Lung (tissue), 12 donors: ENCODE measurements around the gene P3H4. TPM values are rescaled to one million over a fixed set of nuclear protein-coding genes. Genes with fewer than 3 reads are reported as not detected.

Experiments used
- ATAC-seq: fragments of 200-7000 bp; cut with Tn5 transposase; one replicate; pipeline ENCODE4 v1.9.1; 2020; ENCODE audit warnings: moderate number of reproducible peaks; ENCODE audit not compliant: insufficient read depth, low FRiP score
- DNase-seq, 3 donors: peaks; one replicate each; pipeline ENCODE4 v3.0.0-alpha.2; 2013 to 2017
- H3K27ac ChIP-seq, 2 donors: one replicate each; pipeline ENCODE4 v1.5.1; 2013; ENCODE audit warnings: mild to moderate bottlenecking in 2 of 2, moderate library complexity in 2 of 2, control low read depth in 1 of 2, inconsistent platforms in 1 of 2, low read depth in 1 of 2, low read length in 1 of 2
- H3K27me3 ChIP-seq, 3 donors: one replicate each; pipeline ENCODE4 v1.5.1; 2013; ENCODE audit warnings: low read length in 2 of 3; ENCODE audit not compliant: control insufficient read depth in 3 of 3, insufficient read depth in 3 of 3
- H3K36me3 ChIP-seq, 4 donors: one replicate each; pipeline ENCODE4 v1.5.1; 2013; ENCODE audit warnings: low read length in 4 of 4, mild to moderate bottlenecking in 1 of 4, moderate library complexity in 1 of 4; ENCODE audit not compliant: control insufficient read depth in 4 of 4, insufficient read depth in 4 of 4
- H3K4me1 ChIP-seq, 5 donors: one replicate each; pipeline ENCODE4 v1.5.1; 2013; ENCODE audit warnings: low read length in 5 of 5, mild to moderate bottlenecking in 2 of 5, moderate library complexity in 1 of 5; ENCODE audit not compliant: control insufficient read depth in 5 of 5, insufficient read depth in 5 of 5
- H3K4me3 ChIP-seq: one replicate; pipeline ENCODE4 v1.5.1; 2013; ENCODE audit warnings: mild to moderate bottlenecking, control low read depth, moderate library complexity
- H3K9ac ChIP-seq, 2 donors: one replicate each; pipeline ENCODE4 v1.5.1; 2013; ENCODE audit warnings: low read length in 2 of 2, control low read depth in 1 of 2; ENCODE audit not compliant: insufficient read depth in 1 of 2
- H3K9me3 ChIP-seq, 4 donors: one replicate each; pipeline ENCODE4 v1.5.1; 2013; ENCODE audit warnings: low read length in 3 of 4, mild to moderate bottlenecking in 1 of 4, moderate library complexity in 1 of 4; ENCODE audit not compliant: control insufficient read depth in 4 of 4, insufficient read depth in 3 of 4
- CTCF ChIP-seq: IDR thresholded peaks from 2 replicates; pipeline ENCODE4 v1.5.1; 2012; ENCODE audit warnings: mild to moderate bottlenecking; ENCODE audit errors: control extremely low read depth, extremely low read depth
- WGBS, 2 donors: extraction: QIAGEN DNeasy Blood & Tissue Kit; methylation state at CpG; one replicate each; pipeline ENCODE4 v1.1.7; 2013; 5-methylcytosine and 5-hydroxymethylcytosine counted together
- polyA plus RNA-seq, 2 donors: library from polyadenylated mRNA; stranded (reverse); fragments of 200-250 nt; gene quantifications; one replicate each; pipeline ENCODE4 v1.2.1, GENCODE V29; 2013
- total RNA-seq, 2 donors: library from RNA; depleted of rRNA in 1 of 2; stranded (reverse); fragments of >200 nt in 1 of 2; gene quantifications; one replicate each; pipeline ENCODE4 v1.2.1, GENCODE V29; 2014 to 2021
- donor health status: control.
- donor health status: control.
- donor health status: Bipolar disorder and iron deficiency.
- donor health status: healthy.
- donor health status: DM: yes; HTN: yes; CAD: no.

The P3H4 gene
- total and polyA plus RNA-seq, 4 donors: 6.8 to 13.2 (median 11.0) TPM

- Histone ChIP-seq H3K4me1 (peaks cover 5 to 27% (median 22%) of the 10 kb centered on the region in 5 donors), H3K27ac (no peak overlapping the region), H3K9ac (no peak overlapping the region), H3K4me3 (no peak overlapping the region), H3K9me3 (no peaks in the 10 kb centered on the region), H3K36me3 (no peaks in the 10 kb centered on the region), H3K27me3 (no peaks in the 10 kb centered on the region)
- TF ChIP-seq CTCF: no peak
- 92 to 94% methylated on average over 10 of the region's 10 CpGs for WGBS, 2 donors
- no peak for ATAC-seq
- no peak for DNase-seq
Measured at GRCh38 chr17:41796121-41796895, 15.4 kb downstream of the P3H4 start.

DNA sequence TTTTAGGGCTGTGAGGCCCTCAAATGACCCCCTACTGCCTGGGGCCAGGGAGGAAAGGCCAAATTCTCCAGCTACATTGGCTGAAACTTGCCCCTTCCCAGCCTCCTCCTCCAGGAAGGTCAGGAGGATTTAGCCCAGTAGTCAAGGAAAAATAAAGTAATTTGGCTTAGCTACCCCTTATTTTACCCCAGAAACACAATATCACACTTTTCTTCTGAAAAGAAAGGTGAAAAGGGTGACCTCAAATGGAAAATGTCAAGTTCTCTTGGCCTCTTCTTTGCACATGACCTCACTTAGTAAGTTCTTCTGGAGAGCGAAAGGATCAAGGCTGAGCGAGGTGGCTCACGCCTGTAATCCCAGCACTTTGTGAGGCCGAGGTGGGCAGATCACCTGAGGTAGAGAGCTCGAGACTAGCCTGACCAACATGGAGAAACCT, 17.2 kb downstream of the P3H4 start:
- Histone ChIP-seq H3K27me3 (no peaks in the 10 kb centered on the region), H3K27ac (peak overlapping the region in 1 of 2 donors; percentile 89), H3K9ac (no peak overlapping the region), H3K4me1 (peaks cover 5 to 22% (median 17%) of the 10 kb centered on the region in 5 donors), H3K36me3 (no peaks in the 10 kb centered on the region), H3K9me3 (no peaks in the 10 kb centered on the region), H3K4me3 (no peak overlapping the region)
- TF ChIP-seq CTCF: no peak
- DNase-seq: no peak
- ATAC-seq: no peak
- 94 to 95% methylated on average over 5 of the region's 5 CpGs for WGBS, 2 donors

DNA sequence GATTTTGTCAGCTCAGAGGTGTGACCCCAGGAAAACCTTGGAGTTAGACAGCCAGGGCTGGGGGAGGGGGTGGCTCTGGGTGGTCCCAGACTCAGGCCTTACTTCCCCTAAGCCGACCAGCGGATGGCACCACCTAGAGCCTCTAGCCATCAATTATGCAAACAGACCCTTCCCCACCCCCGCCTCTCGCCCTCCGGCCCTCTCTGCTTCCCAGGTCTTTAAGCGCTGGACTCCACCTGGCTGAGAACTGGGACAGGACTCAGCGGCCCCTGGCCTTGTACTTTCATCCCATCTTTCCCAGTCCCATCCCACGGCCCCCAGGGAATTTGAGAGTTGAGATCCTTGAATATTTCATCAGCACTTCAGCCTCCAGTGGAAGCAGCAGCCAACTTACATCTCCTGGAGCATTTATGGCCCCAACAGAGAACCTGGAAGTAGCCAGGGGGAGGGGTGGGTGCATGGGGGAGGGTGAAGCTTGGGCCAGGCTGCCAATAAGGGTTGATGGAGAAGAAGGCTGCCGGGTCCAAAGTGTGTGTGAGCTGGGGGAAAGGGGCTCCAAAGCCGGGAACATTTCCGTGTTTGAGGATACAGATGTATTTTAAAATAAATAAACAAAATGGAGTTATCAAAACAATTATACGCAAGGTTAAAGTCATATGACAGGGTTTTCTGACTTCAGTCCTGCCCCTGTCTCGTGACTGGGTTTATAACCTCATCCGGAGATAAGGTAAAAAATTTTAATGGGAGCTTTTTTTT, 17.8 kb downstream of the P3H4 start:
- Histone ChIP-seq H3K4me3 (no peak overlapping the region), H3K9me3 (no peaks in the 10 kb centered on the region), H3K4me1 (peaks cover 5 to 22% (median 17%) of the 10 kb centered on the region in 5 donors), H3K27ac (peak overlapping the region; percentile 71 to 89), H3K27me3 (no peaks in the 10 kb centered on the region), H3K36me3 (no peaks in the 10 kb centered on the region), H3K9ac (no peak overlapping the region)
- ATAC-seq: no peak
- WGBS, 2 donors: 67 to 75% methylated on average over 14 of the region's 14 CpGs
- TF ChIP-seq CTCF: no peak
- peak in 1 of 3 donors; percentile 37 for DNase-seq
